Esophagus (tissue), 2 donors: Measurements from ENCODE around the gene XRCC3. TPM values are rescaled to one million over a fixed set of nuclear protein-coding genes. Genes with fewer than 3 reads are reported as not detected.
A peak's percentile ranks its signal among the peaks of the same experiment; 100 is the strongest.

ENCODE experiments used
- H3K27ac ChIP-seq, 2 donors: one replicate each; pipeline ENCODE4 v1.5.1; 2013; ENCODE audit warnings: low read depth in 2 of 2, mild to moderate bottlenecking in 2 of 2, inconsistent platforms in 1 of 2, low read length in 1 of 2, moderate library complexity in 1 of 2
- H3K27me3 ChIP-seq, 2 donors: one replicate each; pipeline ENCODE4 v1.6.1; 2013; ENCODE audit warnings: low read length in 2 of 2, control low read depth in 1 of 2, mild to moderate bottlenecking in 1 of 2; ENCODE audit not compliant: insufficient read depth in 2 of 2, control insufficient read depth in 1 of 2
- H3K36me3 ChIP-seq, 2 donors: one replicate each; pipeline ENCODE4 v1.6.1; 2013; ENCODE audit warnings: low read length in 1 of 2; ENCODE audit not compliant: control insufficient read depth in 2 of 2, insufficient read depth in 2 of 2
- H3K4me1 ChIP-seq, 2 donors: one replicate each; pipeline ENCODE4 v1.6.1; 2013; ENCODE audit warnings: low read length in 1 of 2; ENCODE audit not compliant: control insufficient read depth in 2 of 2, insufficient read depth in 2 of 2
- H3K4me3 ChIP-seq, 2 donors: one replicate each; pipeline ENCODE4 v1.5.1; 2013; ENCODE audit warnings: low read length in 2 of 2, mild to moderate bottlenecking in 2 of 2, low read depth in 1 of 2, moderate library complexity in 1 of 2
- H3K9me3 ChIP-seq, 2 donors: one replicate each; pipeline ENCODE4 v1.6.1; 2013; ENCODE audit warnings: mild to moderate bottlenecking in 2 of 2, low read depth in 1 of 2, low read length in 1 of 2, moderate library complexity in 1 of 2; ENCODE audit not compliant: control insufficient read depth in 2 of 2, insufficient read depth in 1 of 2
- WGBS, 2 donors: extraction: QIAGEN DNeasy Blood & Tissue Kit; methylation state at CpG; one replicate each; pipeline ENCODE4 v1.1.7; 2013; 5-methylcytosine and 5-hydroxymethylcytosine counted together
- polyA plus RNA-seq, 2 donors: library from polyadenylated mRNA; stranded (reverse); fragments of 200-250 nt; gene quantifications; one replicate each; pipeline ENCODE4 v1.2.3, GENCODE V29; 2013
- donor health status: healthy with polysubstance abuse.
- donor health status: Bipolar disorder and iron deficiency.

Gene XRCC3
- polyA plus RNA-seq: 10 to 100 TPM in 1 of 2 donors, 1 to 10 TPM in 1; 7.7 to 17.6 TPM

DNA sequence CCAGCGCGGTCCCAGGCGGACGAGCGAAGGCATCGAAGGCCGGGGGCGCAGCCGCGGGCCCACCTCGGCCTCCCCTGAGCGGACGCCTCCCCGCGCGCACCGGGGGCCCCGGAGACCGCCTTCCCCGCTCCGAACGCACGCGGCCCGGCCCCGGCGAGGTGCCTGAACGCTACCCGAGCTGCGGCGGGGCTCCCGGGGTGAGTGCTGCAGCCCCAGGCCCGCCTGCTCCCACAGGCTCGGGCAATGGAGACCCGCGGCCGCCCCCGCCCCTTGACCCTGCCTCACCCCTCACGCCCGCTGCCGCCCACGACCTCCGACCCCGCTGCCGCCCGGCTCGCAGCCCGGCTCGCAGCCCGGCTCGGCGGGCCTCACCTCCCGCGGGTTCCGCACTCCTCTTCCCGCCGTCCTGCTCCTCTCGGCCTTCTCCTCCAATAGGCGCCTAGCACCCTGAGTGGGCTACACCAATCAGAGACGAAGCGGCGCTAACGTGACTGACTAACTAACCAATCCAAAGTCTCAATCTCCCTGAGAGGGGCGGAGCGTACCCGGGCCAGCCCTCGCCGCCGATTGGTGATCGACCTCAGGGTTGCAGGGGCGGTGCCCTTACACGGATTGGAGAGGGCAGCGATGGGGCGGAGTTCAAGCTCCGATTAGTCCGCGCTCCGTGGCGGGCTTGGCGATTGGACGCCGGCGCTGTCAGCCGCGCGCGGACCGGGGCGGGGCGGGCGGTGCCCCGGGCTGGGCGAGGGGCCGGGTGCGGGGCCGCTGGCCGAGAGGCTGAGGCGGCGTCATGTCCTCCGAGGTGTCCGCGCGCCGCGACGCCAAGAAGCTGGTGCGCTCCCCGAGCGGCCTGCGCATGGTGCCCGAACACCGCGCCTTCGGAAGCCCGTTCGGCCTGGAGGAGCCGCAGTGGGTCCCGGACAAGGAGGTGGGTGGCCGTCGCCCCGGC lies at the start of gene XRCC3, which contains the start of gene ZFYVE21:
Gene XRCC3 (minus strand): TSS at position 400 of the 949 bp plus-strand sequence. CDS start 4,364 bp downstream, outside the sequence.
Gene ZFYVE21 (plus strand): TSS at position 759 of the 949 bp plus-strand sequence. CDS start 32 bp downstream, at position 791.
- 0 to 1% methylated on average over 101 to 121 of the region's 121 CpGs for WGBS, 2 donors
- Histone ChIP-seq H3K36me3 (peaks cover 0 to 1% of the 10 kb centered on the region in 2 donors), H3K27ac (peak within 1 kb of the TSS; percentile 86 to 95), H3K27me3 (no peaks in the 10 kb centered on the region), H3K9me3 (no peaks in the 10 kb centered on the region), H3K4me3 (peak within 1 kb of the TSS; percentile 72 to 81), H3K4me1 (peaks cover 3 to 36% of the 10 kb centered on the region in 2 donors)

DNA sequence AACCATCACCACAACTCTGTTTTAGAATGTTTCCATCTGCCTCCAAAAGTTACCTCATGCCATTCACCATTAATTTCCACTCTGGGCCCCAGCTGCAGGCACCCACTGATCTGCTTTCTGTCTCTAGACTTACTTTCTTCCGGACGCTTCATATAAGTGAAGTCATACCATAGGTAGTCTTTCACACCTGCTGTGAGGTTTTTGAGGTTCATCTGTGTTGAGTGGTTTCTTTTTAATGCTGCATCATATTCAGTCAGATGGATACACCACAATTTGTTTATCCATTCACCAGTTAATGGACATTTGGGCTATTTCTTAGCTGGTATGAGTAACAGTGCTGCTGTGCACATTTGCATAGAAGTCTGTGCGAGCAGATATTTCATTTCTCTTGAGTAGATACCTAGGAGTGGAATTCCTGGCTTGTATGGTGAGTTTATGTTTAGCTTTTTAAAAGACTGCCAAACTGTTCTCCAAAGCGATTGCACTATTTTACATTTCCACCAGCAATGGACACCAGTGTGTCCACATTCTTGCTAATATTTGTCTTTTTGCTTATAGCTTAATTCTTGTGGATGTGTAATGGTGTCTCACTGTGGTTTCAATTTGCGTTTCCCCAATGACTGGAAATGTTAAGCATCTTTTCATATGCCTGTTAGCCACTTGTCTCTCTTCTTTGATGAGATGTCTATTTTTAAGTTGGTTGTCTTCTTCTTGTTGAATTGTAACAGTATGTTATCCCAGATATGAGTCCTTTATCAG lies 48.7 kb upstream of the XRCC3 start:
- H3K27me3 ChIP-seq: no peaks in the 10 kb centered on the region
- H3K36me3 ChIP-seq: peaks cover 0 to 6% of the 10 kb centered on the region in 2 donors
- no peak overlapping the region for H3K27ac ChIP-seq
- H3K4me3 ChIP-seq: no peak overlapping the region
- no peaks in the 10 kb centered on the region for H3K4me1 ChIP-seq
- no peaks in the 10 kb centered on the region for H3K9me3 ChIP-seq
- 90 to 93% methylated on average over 5 of the region's 5 CpGs for WGBS, 2 donors

GRCh38 chr14:103762541-103762940 lies 47.3 kb upstream of the XRCC3 start:
- Histone ChIP-seq H3K4me1 (no peaks in the 10 kb centered on the region), H3K4me3 (no peak overlapping the region), H3K9me3 (no peaks in the 10 kb centered on the region), H3K36me3 (peaks cover 0 to 6% of the 10 kb centered on the region in 2 donors), H3K27ac (no peak overlapping the region), H3K27me3 (no peaks in the 10 kb centered on the region)
- 86% methylated on average over 13 of the region's 13 CpGs for WGBS, 2 donors

DNA sequence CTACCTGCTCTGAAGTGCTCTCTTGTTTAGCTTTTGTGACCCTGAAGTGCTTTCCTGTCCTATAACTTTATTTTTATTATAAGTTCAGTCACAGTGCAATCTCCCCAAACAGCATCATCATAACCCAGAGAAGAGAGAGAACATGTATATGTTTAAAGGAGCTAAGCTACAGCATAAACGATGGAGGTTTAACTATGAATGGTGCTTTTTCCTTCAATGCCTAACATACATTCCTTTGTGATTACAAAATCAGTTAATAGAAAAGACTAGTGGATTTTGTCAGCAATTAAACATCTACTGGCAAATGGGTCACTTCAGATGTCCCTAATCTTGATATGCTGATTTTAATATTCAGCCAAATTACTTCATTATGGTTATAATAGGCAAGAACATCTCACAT lies 46.8 kb upstream of the XRCC3 start:
- H3K27ac ChIP-seq: no peak overlapping the region
- 41 to 55% methylated on average over 1 of the region's 1 CpG for WGBS, 2 donors
- peaks cover 0 to 6% of the 10 kb centered on the region in 2 donors for H3K36me3 ChIP-seq
- H3K9me3 ChIP-seq: no peaks in the 10 kb centered on the region
- H3K4me3 ChIP-seq: no peak overlapping the region
- no peaks in the 10 kb centered on the region for H3K4me1 ChIP-seq
- H3K27me3 ChIP-seq: no peaks in the 10 kb centered on the region

DNA sequence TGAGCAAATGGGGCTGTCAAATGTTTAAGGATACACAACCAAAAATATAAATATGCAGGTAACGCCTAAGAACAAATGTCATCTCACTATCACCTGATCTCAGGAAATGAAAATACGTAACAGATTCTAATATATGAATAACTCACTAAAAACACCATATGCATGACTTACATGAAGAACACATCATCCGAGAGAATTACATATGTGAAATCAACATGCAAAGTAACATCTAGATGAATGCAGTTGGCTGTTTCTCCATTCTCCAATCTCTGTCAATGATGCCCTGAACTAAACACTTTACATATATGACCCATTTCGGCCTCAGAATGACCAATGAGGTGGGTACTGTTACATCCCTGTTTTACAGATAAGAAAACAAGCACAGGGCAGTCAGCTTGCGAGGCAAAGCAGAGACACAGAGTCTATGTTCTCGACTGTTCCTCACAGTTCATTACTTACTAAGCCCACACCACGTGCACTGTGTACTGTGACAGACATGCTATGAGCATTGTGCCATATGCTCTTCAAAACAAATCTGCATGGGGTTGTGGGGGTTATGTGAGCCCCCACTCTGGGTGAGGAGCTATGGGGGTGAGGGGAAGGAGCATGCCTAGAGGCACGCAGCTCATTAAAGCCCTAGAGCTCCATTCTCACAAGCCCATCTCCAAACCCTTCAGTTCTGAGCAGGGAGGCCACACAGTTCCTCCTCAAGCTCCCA lies 43.0 kb upstream of the XRCC3 start:
- H3K4me1 ChIP-seq: no peaks in the 10 kb centered on the region
- H3K9me3 ChIP-seq: no peaks in the 10 kb centered on the region
- no peak overlapping the region for H3K27ac ChIP-seq
- H3K27me3 ChIP-seq: no peaks in the 10 kb centered on the region
- H3K36me3 ChIP-seq: no peaks in the 10 kb centered on the region
- no peak overlapping the region for H3K4me3 ChIP-seq
- WGBS, 2 donors: 94 to 96% methylated on average over 8 of the region's 8 CpGs

DNA sequence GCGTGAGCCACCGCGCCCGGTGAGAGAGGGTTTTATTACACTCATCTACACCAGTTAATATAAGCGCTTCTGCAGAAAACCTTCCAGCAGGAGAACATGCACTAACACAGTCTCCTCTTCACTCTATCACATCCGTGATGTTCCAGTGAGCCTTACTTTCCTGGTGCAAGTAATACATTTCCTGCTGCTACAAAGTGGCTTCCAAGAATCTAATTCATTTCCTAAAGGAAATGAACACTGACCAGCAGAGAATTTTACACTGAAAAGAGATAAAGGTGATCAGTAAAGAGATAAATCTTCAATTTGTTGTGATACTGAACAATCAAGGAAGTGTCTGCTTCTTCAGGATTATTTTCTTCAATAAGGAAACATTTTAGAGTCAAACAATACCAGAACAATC lies 39.8 kb upstream of the XRCC3 start:
- Histone ChIP-seq H3K36me3 (no peaks in the 10 kb centered on the region), H3K27me3 (no peaks in the 10 kb centered on the region), H3K4me1 (no peaks in the 10 kb centered on the region), H3K9me3 (no peaks in the 10 kb centered on the region), H3K4me3 (no peak overlapping the region), H3K27ac (no peak overlapping the region)
- WGBS, 2 donors: 86% methylated on average over 6 of the region's 6 CpGs

DNA sequence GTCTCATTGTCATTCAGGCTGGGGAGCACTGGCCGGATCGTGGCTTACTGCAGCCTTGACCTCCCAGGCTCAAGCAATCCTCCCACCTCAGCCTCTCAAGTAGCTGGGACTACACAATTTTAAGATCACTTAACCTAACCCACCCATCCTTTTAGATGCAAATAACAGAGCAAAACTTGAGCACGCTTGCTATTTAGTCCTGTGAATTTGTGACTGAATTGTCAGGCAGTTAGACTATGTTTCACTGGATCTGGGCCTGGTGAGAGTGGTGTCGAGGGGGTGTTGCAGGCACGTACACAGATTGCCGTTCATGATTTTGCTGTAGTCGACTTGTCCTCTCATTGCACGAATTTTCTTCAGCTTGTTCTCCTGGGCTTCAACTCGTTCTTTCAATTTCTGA lies 38.5 kb upstream of the XRCC3 start:
- Histone ChIP-seq H3K27ac (no peak overlapping the region), H3K4me1 (no peaks in the 10 kb centered on the region), H3K36me3 (peaks cover 3 to 5% of the 10 kb centered on the region in 2 donors), H3K9me3 (no peaks in the 10 kb centered on the region), H3K27me3 (no peaks in the 10 kb centered on the region), H3K4me3 (no peak overlapping the region)
- WGBS, 2 donors: 78 to 84% methylated on average over 9 of the region's 9 CpGs

DNA sequence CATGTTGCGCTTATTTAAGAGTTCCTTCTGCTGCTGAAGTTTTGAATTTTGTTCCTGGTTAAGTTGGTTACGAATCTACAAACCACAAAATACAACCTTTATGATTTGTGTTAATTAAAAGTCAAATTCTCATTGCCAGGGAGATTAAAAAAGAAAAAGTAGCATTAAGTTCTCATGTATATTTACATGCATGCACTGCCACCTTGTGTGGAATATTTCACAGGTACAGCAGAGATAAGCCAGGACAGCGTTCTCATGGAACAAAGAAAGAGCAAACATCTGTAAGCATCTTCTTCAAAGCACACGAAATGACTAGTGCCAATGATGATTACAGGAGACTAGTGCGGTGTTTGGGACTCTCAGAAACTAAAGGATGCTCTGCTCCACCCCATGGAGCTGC lies 34.6 kb upstream of the XRCC3 start:
- Histone ChIP-seq H3K36me3 (peaks cover 3 to 26% of the 10 kb centered on the region in 2 donors), H3K4me1 (peaks cover 0 to 2% of the 10 kb centered on the region in 2 donors), H3K27ac (no peak overlapping the region), H3K27me3 (no peaks in the 10 kb centered on the region), H3K9me3 (no peaks in the 10 kb centered on the region), H3K4me3 (no peak overlapping the region)
- WGBS, 2 donors: 78 to 87% methylated on average over 5 of the region's 5 CpGs

DNA sequence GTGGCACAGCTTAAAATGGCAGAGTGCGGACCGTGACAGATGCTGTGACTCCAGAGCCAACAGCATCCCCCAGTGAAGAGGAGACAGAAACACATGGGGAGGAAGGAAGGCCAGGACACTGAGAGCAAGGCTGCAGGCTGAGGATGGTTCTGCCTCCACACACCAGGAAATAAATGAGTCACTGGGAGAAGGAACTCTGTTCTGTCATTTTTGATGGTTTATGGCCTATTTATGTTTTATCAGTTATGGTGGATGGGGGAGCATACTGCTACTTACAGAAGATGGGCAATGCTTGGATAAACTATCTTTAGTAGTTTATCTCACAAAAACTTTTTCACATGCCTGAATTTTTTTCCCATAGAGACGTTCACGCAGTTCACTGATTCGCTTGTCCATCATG lies 34.2 kb upstream of the XRCC3 start:
- Histone ChIP-seq H3K4me1 (peaks cover 0 to 2% of the 10 kb centered on the region in 2 donors), H3K36me3 (peaks cover 3 to 29% of the 10 kb centered on the region in 2 donors), H3K9me3 (no peaks in the 10 kb centered on the region), H3K27me3 (no peaks in the 10 kb centered on the region), H3K27ac (no peak overlapping the region), H3K4me3 (no peak overlapping the region)
- 92 to 96% methylated on average over 5 of the region's 5 CpGs for WGBS, 2 donors
